ENCODE measurements around the gene GFM1. TPM values are rescaled to one million over a fixed set of nuclear protein-coding genes. Genes with fewer than 3 reads are reported as not detected.

The GFM1 gene
- total RNA-seq, 2 experiments from 2014 or later: 36.5 to 53.7 TPM

- POLR2A ChIA-PET: interaction anchor here (0.6 to 1.4 kb wide), 4 partner anchors 16 to 71 kb away, joined by 3 to 4 read pairs (median 3); no protein-coding TSS in a partner anchor
- H3K4me2 ChIP-seq (ENCODE audit: low read length): no peak overlapping the region
- intact Hi-C loops (cut with micrococcal nuclease; ENCODE audit: unreplicated experiment): no loop called here
Observed at GRCh38 chr3:158718490-158719170, 74.3 kb downstream of the GFM1 start.

GRCh38 chr3:158722108-158722507, 77.8 kb downstream of the GFM1 start:
- H3K36me3 ChIP-seq (ENCODE audit: insufficient read depth, low read length): peaks cover 9% of the 10 kb centered on the region; the same call in 1 of the 2 replicates
- ChIA-PET POLR2A (interaction anchor here (0.6 kb wide), 1 partner anchor 36 kb away, joined by 5 read pairs; no protein-coding TSS in a partner anchor), CTCF (ENCODE audit: unreplicated experiment) (no interaction called here)
- H3K4me1 ChIP-seq (ENCODE audit: insufficient read depth, low read length, poor library complexity, severe bottlenecking): peaks cover 5% of the 10 kb centered on the region
- TF ChIP-seq EZH2phosphoT487 (IDR thresholded peaks at IDR 0.05; ENCODE audit: borderline replicate concordance, low read depth, low read length) (no peak), CTCF (conservative IDR thresholded peaks at IDR 0.05; ENCODE audit: low read length) (no peak)
- H3K4me2 ChIP-seq (ENCODE audit: low read length): no peak overlapping the region
- H3K27ac ChIP-seq (ENCODE audit: low read depth, low read length, poor library complexity, severe bottlenecking): no peak overlapping the region
- H3K4me3 ChIP-seq (ENCODE audit: low read depth, low read length, poor library complexity, severe bottlenecking): no peak overlapping the region
- intact Hi-C loops (cut with micrococcal nuclease; ENCODE audit: unreplicated experiment): no loop called here
- DNase-seq (ENCODE audit: low spot score): no peak
- no peaks in the 10 kb centered on the region for H3K9me3 ChIP-seq (ENCODE audit: low read length)
- H3K9me2 ChIP-seq (ENCODE audit: insufficient read depth, low read length): no peaks in the 10 kb centered on the region
- no peak overlapping the region for H2AFZ ChIP-seq (ENCODE audit: low read length)
- no peaks in the 10 kb centered on the region for H4K20me1 ChIP-seq (ENCODE audit: insufficient read depth, low read length)
- BruUV-seq (replicated peaks): no TSS peak
- H3K79me2 ChIP-seq (ENCODE audit: insufficient read depth, low read depth, low read length): no peaks in the 10 kb centered on the region

More at GRCh38 chr3:158718490-158719170, 74.3 kb downstream of the GFM1 start:
- no TSS peak for BruUV-seq (replicated peaks)
- H3K4me3 ChIP-seq (ENCODE audit: low read depth, low read length, poor library complexity, severe bottlenecking): no peak overlapping the region
- no peaks in the 10 kb centered on the region for H4K20me1 ChIP-seq (ENCODE audit: insufficient read depth, low read length)
- H3K4me1 ChIP-seq (ENCODE audit: insufficient read depth, low read length, poor library complexity, severe bottlenecking): peaks cover 5% of the 10 kb centered on the region
- no peak overlapping the region for H3K27ac ChIP-seq (ENCODE audit: low read depth, low read length, poor library complexity, severe bottlenecking)
- CTCF ChIA-PET (ENCODE audit: unreplicated experiment): interaction anchor here (0.7 kb wide), 1 partner anchor 9 kb away, joined by 3 read pairs; no protein-coding TSS in a partner anchor
- peaks cover 9% of the 10 kb centered on the region; the same call in 1 of the 2 replicates for H3K36me3 ChIP-seq (ENCODE audit: insufficient read depth, low read length)
- no peak for TF ChIP-seq EZH2phosphoT487 (IDR thresholded peaks at IDR 0.05; ENCODE audit: borderline replicate concordance, low read depth, low read length)
- TF ChIP-seq CTCF (conservative IDR thresholded peaks at IDR 0.05; ENCODE audit: low read length): no peak
- DNase-seq (ENCODE audit: low spot score): no peak
- no peaks in the 10 kb centered on the region for H3K9me3 ChIP-seq (ENCODE audit: low read length)
- no peaks in the 10 kb centered on the region for H3K9me2 ChIP-seq (ENCODE audit: insufficient read depth, low read length)
- H3K79me2 ChIP-seq (ENCODE audit: insufficient read depth, low read depth, low read length): no peaks in the 10 kb centered on the region
- H2AFZ ChIP-seq (ENCODE audit: low read length): no peak overlapping the region

- Histone ChIP-seq H3K4me3 (ENCODE audit: low read depth, low read length, poor library complexity, severe bottlenecking) (no peak overlapping the region), H3K4me1 (ENCODE audit: insufficient read depth, low read length, poor library complexity, severe bottlenecking) (peaks cover 10% of the 10 kb centered on the region), H3K9me3 (ENCODE audit: low read length) (no peaks in the 10 kb centered on the region), H2AFZ (ENCODE audit: low read length) (no peak overlapping the region), H3K9me2 (ENCODE audit: insufficient read depth, low read length) (no peaks in the 10 kb centered on the region), H3K36me3 (ENCODE audit: insufficient read depth, low read length) (peaks cover 9% of the 10 kb centered on the region; the same call in 1 of the 2 replicates), H3K4me2 (ENCODE audit: low read length) (no peak overlapping the region), H3K79me2 (ENCODE audit: insufficient read depth, low read depth, low read length) (no peaks in the 10 kb centered on the region), H4K20me1 (ENCODE audit: insufficient read depth, low read length) (no peaks in the 10 kb centered on the region), H3K27ac (ENCODE audit: low read depth, low read length, poor library complexity, severe bottlenecking) (no peak overlapping the region)
- ChIA-PET POLR2A (interaction anchor here (1.1 kb wide), 1 partner anchor 36 kb away, joined by 4 read pairs; no protein-coding TSS in a partner anchor), CTCF (ENCODE audit: unreplicated experiment) (no interaction called here)
- no TSS peak for BruUV-seq (replicated peaks)
- no peak for DNase-seq (ENCODE audit: low spot score)
- intact Hi-C loops (cut with micrococcal nuclease; ENCODE audit: unreplicated experiment): no loop called here
- TF ChIP-seq EZH2phosphoT487 (IDR thresholded peaks at IDR 0.05; ENCODE audit: borderline replicate concordance, low read depth, low read length) (no peak), CTCF (conservative IDR thresholded peaks at IDR 0.05; ENCODE audit: low read length) (no peak)
Observed at GRCh38 chr3:158723991-158724390, 79.7 kb downstream of the GFM1 start.

All from OCI-LY7 (cell line).